PC-3 (cell line): ENCODE data around the gene RNF26. TPM values are rescaled to one million over a fixed set of nuclear protein-coding genes. Genes with fewer than 3 reads are reported as not detected.

Source experiments
- ATAC-seq: fragments of 200-7000 bp; cut with Tn5 transposase; 2 replicates; pipeline ENCODE4 v1.9.1; 2020; ENCODE audit warnings: mild to moderate bottlenecking, moderate library complexity
- Bru-seq: library from RNA; stranded (reverse); fragments of 400-500 nt; gene quantifications from one replicate; lab custom pipeline; 2021; lab: Mats Ljungman, UMichigan
- BruChase-seq, 2 experiments: library from RNA; stranded (reverse); fragments of 400-500 nt; gene quantifications; one replicate each; lab custom pipeline; 2021; lab: Mats Ljungman, UMichigan
- BruUV-seq: library from RNA; stranded (reverse); fragments of 400-500 nt; replicated peaks from 2 replicates; lab custom pipeline; 2021; lab: Mats Ljungman, UMichigan
- CTCF ChIA-PET: fragments of 300-600 bp; sonication (Branson Sonifier 250); formaldehyde crosslinking; loops from one replicate; lab custom pipeline; 2022; ENCODE audit warnings: antibody characterized with exemption; lab: Charles Lee
- POLR2A ChIA-PET: fragments of 300-600 bp; sonication (Branson Sonifier 250); formaldehyde crosslinking; loops from one replicate; lab custom pipeline; 2022; ENCODE audit warnings: antibody characterized with exemption; ENCODE audit not compliant: unreplicated experiment; lab: Charles Lee
- DNase-seq: peaks from one replicate; pipeline ENCODE4 v3.0.0-alpha.2; 2015
- H2AFZ ChIP-seq: fragments of 300-600 bp; sonication (generic); 2 replicates; pipeline ENCODE4 v1.6.0; 2016; ENCODE audit warnings: antibody characterized with exemption, low read length
- H3F3A ChIP-seq: fragments of 300-600 bp; sonication (generic); one replicate; pipeline ENCODE4 v1.6.0; 2017; ENCODE audit warnings: antibody characterized with exemption, low read length, control low read depth, mild to moderate bottlenecking; ENCODE audit not compliant: unreplicated experiment
- H3K27ac ChIP-seq: fragments of 300-600 bp; sonication (generic); 2 replicates; pipeline ENCODE4 v1.5.1; 2016; ENCODE audit warnings: mild to moderate bottlenecking, low read length
- H3K27me3 ChIP-seq: fragments of 300-600 bp; sonication (generic); 2 replicates; pipeline ENCODE4 v1.6.1; 2016; ENCODE audit warnings: low read length, mixed read lengths
- H3K36me3 ChIP-seq: fragments of 300-600 bp; sonication (generic); 2 replicates; pipeline ENCODE4 v1.6.1; 2016; ENCODE audit warnings: low read depth, mixed run types, low read length, mixed read lengths
- H3K4me1 ChIP-seq: fragments of 300-600 bp; sonication (generic); 2 replicates; pipeline ENCODE4 v1.5.1; 2016; ENCODE audit warnings: low read length; ENCODE audit not compliant: insufficient read depth
- H3K4me2 ChIP-seq: fragments of 300-600 bp; sonication (generic); 2 replicates; pipeline ENCODE4 v1.6.0; 2016; ENCODE audit warnings: low read length
- H3K4me3 ChIP-seq: fragments of 300-600 bp; sonication (generic); 2 replicates; pipeline ENCODE4 v1.5.1; 2016; ENCODE audit warnings: mild to moderate bottlenecking, low read length, mixed read lengths
- H3K79me2 ChIP-seq: fragments of 300-600 bp; sonication (generic); 2 replicates; pipeline ENCODE4 v1.6.1; 2017; ENCODE audit warnings: low read length, mixed read lengths
- H3K9ac ChIP-seq: fragments of 300-600 bp; sonication (generic); 2 replicates; pipeline ENCODE4 v1.6.0; 2016; ENCODE audit warnings: mild to moderate bottlenecking, low read length
- H3K9me2 ChIP-seq: fragments of 300-600 bp; sonication (generic); replicated peaks from 2 replicates; pipeline ENCODE4 v1.6.1; 2016; ENCODE audit warnings: mixed run types, low read length, mixed read lengths
- H3K9me3 ChIP-seq: fragments of 300-600 bp; sonication (generic); 2 replicates; pipeline ENCODE4 v1.6.1; 2016; ENCODE audit warnings: low read length, mixed read lengths
- H4K20me1 ChIP-seq: fragments of 300-600 bp; sonication (generic); 2 replicates; pipeline ENCODE4 v1.6.1; 2016; ENCODE audit warnings: low read length, mixed read lengths
- EZH2 ChIP-seq: fragments of 300-600 bp; sonication (generic); IDR thresholded peaks from one replicate; pipeline ENCODE4 v1.6.1; 2017; ENCODE audit warnings: antibody characterized with exemption, mild to moderate bottlenecking, low read length; ENCODE audit not compliant: unreplicated experiment
- EZH2phosphoT487 ChIP-seq: fragments of 300-600 bp; sonication (generic); IDR thresholded peaks from 2 replicates; pipeline ENCODE4 v1.6.1; 2018; ENCODE audit warnings: mild to moderate bottlenecking, antibody characterized with exemption, low read length, borderline replicate concordance
- intact Hi-C: fragments of 100-400 bp; cut with micrococcal nuclease; formaldehyde crosslinking; loops from 2 replicates; pipeline ENCODE4 v1.9.0; 2023
- long read RNA-seq: library from polyadenylated mRNA; unstranded; transcript quantifications from one replicate; pipeline ENCODE4 v2.0.0, GENCODE V29; 2021; ENCODE audit not compliant: unreplicated experiment
- total RNA-seq: library from RNA; depleted of rRNA; stranded (reverse); fragments of >200 nt; gene quantifications from 2 replicates; pipeline ENCODE4 v1.2.3, GENCODE V29; 2014; rRNA removed
- TF ChIP-seq, protein P1 (sequence below): fragments of 300-600 bp; sonication (generic); conservative IDR thresholded peaks from 2 replicates; pipeline ENCODE4 v1.5.1; 2017; ENCODE audit warnings: antibody characterized with exemption, low read depth, mild to moderate bottlenecking, low read length

The RNF26 gene
- total RNA-seq, result 22.9 and 34.5 TPM in 2 replicates
- Bru-seq, nascent RNA, result percentile 91 among the genes with signal in this experiment
- BruChase-seq, experiment 1, labeled RNA remaining after a 6-hour chase, result percentile 99 among the genes with signal in this experiment
- BruChase-seq, experiment 2, labeled RNA remaining after a 2-hour chase, result percentile 96 among the genes with signal in this experiment
- long read RNA-seq, transcript RNF26-201 (1 exons, 2,787 nt), result major isoform, 148 of 148 reads
- long read RNA-seq, partial matches to known transcripts, result 0 of 148 reads
- long read RNA-seq, other reads (novel, unspliced or antisense), result 0 of 148 reads

DNA sequence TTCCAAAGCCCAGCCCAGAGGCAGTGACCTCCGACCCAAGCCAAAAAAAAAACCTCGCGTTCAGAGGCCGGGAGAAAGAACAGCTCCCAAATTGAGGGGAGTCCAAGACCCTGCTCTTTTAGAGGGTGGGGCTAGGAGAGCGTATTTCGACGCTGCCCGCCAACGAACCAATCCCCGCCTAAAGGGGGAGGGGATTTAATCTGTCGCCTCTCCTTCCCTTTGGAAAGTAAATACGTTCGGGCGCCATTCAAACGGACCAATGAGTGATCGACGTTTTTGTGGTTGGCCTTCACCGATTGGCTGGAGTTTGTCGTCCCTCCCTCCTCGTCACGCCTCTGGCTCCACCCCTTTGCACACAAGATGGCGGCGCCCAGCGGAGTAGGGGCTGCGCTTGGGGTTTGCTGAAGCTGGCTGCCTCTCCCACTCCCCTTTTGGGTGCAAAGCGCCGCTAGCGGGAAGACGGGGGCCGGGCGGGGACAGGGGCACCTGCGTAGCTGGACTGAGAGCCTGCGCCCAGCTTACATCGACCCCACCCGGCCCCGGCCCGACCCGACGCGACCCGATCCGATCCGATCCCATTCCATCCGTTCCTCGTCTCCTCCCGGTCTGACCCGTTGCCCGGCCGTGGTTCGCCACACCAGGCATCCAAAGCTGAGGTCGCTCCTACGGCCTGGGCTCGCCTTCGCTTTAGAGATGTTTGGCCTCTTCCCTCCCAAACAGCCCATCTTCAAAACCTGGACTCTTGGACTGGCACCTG, at the start of gene RNF26:
Gene RNF26, plus strand, starts transcription at position 354 of the 757 bp plus-strand sequence. CDS start 596 bp downstream, outside the sequence.
- BruUV-seq, result no TSS peak
- H4K20me1 ChIP-seq, result 0 out of 2 replicates have a peak, but pooled peaks cover 5% of the 10 kb centered on the region
- ATAC-seq, result peak; percentile 80
- no peaks in the 10 kb centered on the region for H3K36me3 ChIP-seq
- H3K27me3 ChIP-seq, result no peaks in the 10 kb centered on the region
- ChIA-PET POLR2A (no interaction called here), CTCF (no interaction called here)
- H3K4me3 ChIP-seq, result peak within 1 kb of the TSS; percentile 87
- TF ChIP-seq EZH2phosphoT487 (no peak), EZH2 (no peak)
- TF ChIP-seq, protein P1, sequence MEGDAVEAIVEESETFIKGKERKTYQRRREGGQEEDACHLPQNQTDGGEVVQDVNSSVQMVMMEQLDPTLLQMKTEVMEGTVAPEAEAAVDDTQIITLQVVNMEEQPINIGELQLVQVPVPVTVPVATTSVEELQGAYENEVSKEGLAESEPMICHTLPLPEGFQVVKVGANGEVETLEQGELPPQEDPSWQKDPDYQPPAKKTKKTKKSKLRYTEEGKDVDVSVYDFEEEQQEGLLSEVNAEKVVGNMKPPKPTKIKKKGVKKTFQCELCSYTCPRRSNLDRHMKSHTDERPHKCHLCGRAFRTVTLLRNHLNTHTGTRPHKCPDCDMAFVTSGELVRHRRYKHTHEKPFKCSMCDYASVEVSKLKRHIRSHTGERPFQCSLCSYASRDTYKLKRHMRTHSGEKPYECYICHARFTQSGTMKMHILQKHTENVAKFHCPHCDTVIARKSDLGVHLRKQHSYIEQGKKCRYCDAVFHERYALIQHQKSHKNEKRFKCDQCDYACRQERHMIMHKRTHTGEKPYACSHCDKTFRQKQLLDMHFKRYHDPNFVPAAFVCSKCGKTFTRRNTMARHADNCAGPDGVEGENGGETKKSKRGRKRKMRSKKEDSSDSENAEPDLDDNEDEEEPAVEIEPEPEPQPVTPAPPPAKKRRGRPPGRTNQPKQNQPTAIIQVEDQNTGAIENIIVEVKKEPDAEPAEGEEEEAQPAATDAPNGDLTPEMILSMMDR, result no peak
- DNase-seq, result peak; percentile 99
- no peaks in the 10 kb centered on the region for H3K9me2 ChIP-seq
- intact Hi-C loops, result loop anchor here (1.0 kb wide), 1 partner anchor 11 kb away; no protein-coding TSS in a partner anchor
- peak within 1 kb of the TSS; percentile 90 for H3K9ac ChIP-seq
- peak within 1 kb of the TSS; percentile 52 for H3K27ac ChIP-seq
- peak within 1 kb of the TSS; percentile 96 for H3K4me2 ChIP-seq
- no peaks in the 10 kb centered on the region for H3K9me3 ChIP-seq
- no peaks in the 10 kb centered on the region for H3F3A ChIP-seq
- peaks cover 42% of the 10 kb centered on the region for H3K4me1 ChIP-seq
- peak within 1 kb of the TSS; percentile 91 for H2AFZ ChIP-seq
- peaks cover 30% of the 10 kb centered on the region for H3K79me2 ChIP-seq

- Histone ChIP-seq H3F3A (no peaks in the 10 kb centered on the region), H3K9me3 (no peaks in the 10 kb centered on the region), H3K4me3 (no peak overlapping the region), H3K4me1 (no peaks in the 10 kb centered on the region), H3K4me2 (no peak overlapping the region), H2AFZ (no peak overlapping the region), H3K27ac (no peak overlapping the region), H4K20me1 (no peaks in the 10 kb centered on the region), H3K9ac (no peak overlapping the region), H3K36me3 (peaks cover 34% of the 10 kb centered on the region), H3K27me3 (no peaks in the 10 kb centered on the region), H3K79me2 (no peaks in the 10 kb centered on the region), H3K9me2 (no peaks in the 10 kb centered on the region)
- ATAC-seq (no peak), DNase-seq (no peak)
- ChIA-PET CTCF (no interaction called here), POLR2A (no interaction called here)
- no TSS peak for BruUV-seq
- TF ChIP-seq, protein P1, result no peak
- TF ChIP-seq EZH2phosphoT487 (no peak), EZH2 (no peak)
- intact Hi-C loops, result loop anchor here (2.0 kb wide), 1 partner anchor 89 kb away; no protein-coding TSS in a partner anchor
Observed at GRCh38 chr11:119285431-119285830, 48.9 kb upstream of the RNF26 start.
